Measurements from ENCODE around the gene FXYD2.

FXYD2 gene

GRCh38 chr11:117795638-117796455 is 28.7 kb downstream of the FXYD2 start:
- ChIA-PET POLR2A (ENCODE audit: low non-redundant PET) (no interaction called here), CTCF (interaction anchor here (0.8 kb wide), 1 partner anchor 22 kb away, joined by 3 read pairs; no protein-coding TSS in a partner anchor)
- H3K27ac ChIP-seq = no peak overlapping the region
- DNase-seq (ENCODE audit: low spot score) = no peak
- no peak for TF ChIP-seq CTCF (conservative IDR thresholded peaks at IDR 0.05; ENCODE audit: low read depth)

GRCh38 chr11:117794772-117795629 is 29.5 kb downstream of the FXYD2 start:
- POLR2A ChIA-PET (ENCODE audit: low non-redundant PET) = no interaction called here
- TF ChIP-seq CTCF (conservative IDR thresholded peaks at IDR 0.05; ENCODE audit: low read depth) = no peak
- CTCF ChIA-PET = interaction anchor here (0.8 to 1.2 kb wide), 2 partner anchors 23 to 25 kb away, joined by 3 read pairs; no protein-coding TSS in a partner anchor
- DNase-seq (ENCODE audit: low spot score) = no peak
- H3K27ac ChIP-seq = no peak overlapping the region

GRCh38 chr11:117794135-117794534 is 30.4 kb downstream of the FXYD2 start:
- ChIA-PET CTCF (interaction anchor here (0.6 to 1.6 kb wide), 3 partner anchors 14 to 82 kb away, joined by 3 to 5 read pairs (median 3); no protein-coding TSS in a partner anchor), POLR2A (ENCODE audit: low non-redundant PET) (no interaction called here)
- no peak overlapping the region for H3K27ac ChIP-seq
- TF ChIP-seq CTCF (conservative IDR thresholded peaks at IDR 0.05; ENCODE audit: low read depth) = no peak
- no peak for DNase-seq (ENCODE audit: low spot score)

- no peak for DNase-seq (ENCODE audit: low spot score)
- POLR2A ChIA-PET (ENCODE audit: low non-redundant PET) = no interaction called here
- H3K27ac ChIP-seq = no peak overlapping the region
- TF ChIP-seq CTCF (conservative IDR thresholded peaks at IDR 0.05; ENCODE audit: low read depth) = no peak
- CTCF ChIA-PET = interaction anchor here (0.6 to 1.6 kb wide), 3 partner anchors 14 to 82 kb away, joined by 3 to 5 read pairs (median 3); no protein-coding TSS in a partner anchor
These were observed 31.0 kb downstream of the FXYD2 start for GRCh38 chr11:117793583-117793982.

GRCh38 chr11:117792992-117793391 is 31.6 kb downstream of the FXYD2 start:
- H3K27ac ChIP-seq = no peak overlapping the region
- CTCF ChIA-PET = interaction anchor here (0.6 to 1.6 kb wide), 3 partner anchors 13 to 367 kb away, joined by 3 to 8 read pairs (median 5); no protein-coding TSS in a partner anchor
- POLR2A ChIA-PET (ENCODE audit: low non-redundant PET) = no interaction called here
- no peak for DNase-seq (ENCODE audit: low spot score)
- TF ChIP-seq CTCF (conservative IDR thresholded peaks at IDR 0.05; ENCODE audit: low read depth) = no peak

GRCh38 chr11:117792241-117792640 is 32.3 kb downstream of the FXYD2 start:
- DNase-seq (ENCODE audit: low spot score) = no peak
- POLR2A ChIA-PET (ENCODE audit: low non-redundant PET) = no interaction called here
- no peak overlapping the region for H3K27ac ChIP-seq
- CTCF ChIA-PET = interaction anchor here (0.6 to 1.5 kb wide), 2 partner anchors 14 to 366 kb away, joined by 3 to 8 read pairs; no protein-coding TSS in a partner anchor
- TF ChIP-seq CTCF (conservative IDR thresholded peaks at IDR 0.05; ENCODE audit: low read depth) = no peak

Measured in RWPE1 (cell line).